Neutrophil (primary cell): ENCODE data around the gene PGF.

ENCODE experiments used
- H3K27ac ChIP-seq: fragments of 200-600 bp; sonication (generic); 2 replicates; pipeline ENCODE4 v1.5.1; 2016; ENCODE audit warnings: mild to moderate bottlenecking, moderate library complexity
- H3K27me3 ChIP-seq: fragments of 200-600 bp; sonication (generic); 2 replicates; pipeline ENCODE4 v1.6.0; 2016; ENCODE audit warnings: mild to moderate bottlenecking
- H3K36me3 ChIP-seq: fragments of 200-600 bp; sonication (generic); 2 replicates; pipeline ENCODE4 v1.5.1; 2017
- H3K4me1 ChIP-seq, 2 experiments: fragments of 200-600 bp in 1 of 2; sonication (generic) in 1 of 2; 1 replicate in 1 of 2; 2 replicates in 1 of 2; pipeline versions ENCODE4 v1.5.1 to v1.6.1; 2013 to 2016; ENCODE audit warnings: low read depth in 1 of 2, low read length in 1 of 2, mild to moderate bottlenecking in 1 of 2, moderate library complexity in 1 of 2; ENCODE audit not compliant: control insufficient read depth in 1 of 2, insufficient read depth in 1 of 2
- H3K4me3 ChIP-seq, 2 experiments: fragments of 200-600 bp in 1 of 2; sonication (generic) in 1 of 2; 1 replicate in 1 of 2; 2 replicates in 1 of 2; pipeline ENCODE4 v1.5.1; 2013 to 2016; ENCODE audit warnings: low read depth in 1 of 2, low read length in 1 of 2, mild to moderate bottlenecking in 1 of 2, moderate library complexity in 1 of 2
- H3K9me3 ChIP-seq: fragments of 200-600 bp; sonication (generic); 2 replicates; pipeline ENCODE4 v1.5.1; 2016
- TF ChIP-seq, protein P1 (sequence below): fragments of 200-600 bp; sonication (generic); IDR thresholded peaks from 2 replicates; pipeline ENCODE4 v1.5.1; 2016; ENCODE audit warnings: antibody characterized with exemption

Gene PGF

DNA sequence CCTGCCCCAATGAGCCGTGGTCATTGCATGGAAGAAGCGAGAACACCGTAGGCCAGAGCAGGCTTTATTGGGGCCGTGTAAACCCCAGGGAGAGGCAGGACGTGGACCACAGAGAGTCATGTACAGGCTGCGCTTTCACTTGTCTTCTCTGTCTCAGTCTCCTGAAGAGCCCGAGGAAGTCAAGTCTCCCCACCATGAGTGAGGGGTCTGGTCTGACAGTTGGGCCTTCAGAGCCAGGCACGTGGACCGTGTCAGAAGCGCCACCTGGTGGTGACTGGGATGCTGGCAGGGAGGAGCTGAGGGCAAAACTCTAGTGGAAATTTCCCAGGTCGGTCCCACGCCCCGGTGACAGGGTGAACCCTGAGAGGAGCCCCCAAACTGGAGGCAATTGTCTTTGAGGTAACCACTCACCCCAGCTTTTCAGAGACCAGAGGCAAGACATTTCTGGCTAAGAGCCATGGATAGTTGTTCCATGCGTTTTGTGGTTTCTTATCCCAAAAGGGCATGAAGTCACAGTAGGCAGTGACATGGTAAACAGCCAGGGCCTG lies 49.7 kb downstream of the PGF start:
- peaks cover 62% of the 10 kb centered on the region for H3K36me3 ChIP-seq
- no peak overlapping the region for H3K27ac ChIP-seq
- no peaks in the 10 kb centered on the region for H3K27me3 ChIP-seq
- H3K4me1 ChIP-seq = no peaks in the 10 kb centered on the region
- no peaks in the 10 kb centered on the region for H3K9me3 ChIP-seq
- TF ChIP-seq, protein P1, sequence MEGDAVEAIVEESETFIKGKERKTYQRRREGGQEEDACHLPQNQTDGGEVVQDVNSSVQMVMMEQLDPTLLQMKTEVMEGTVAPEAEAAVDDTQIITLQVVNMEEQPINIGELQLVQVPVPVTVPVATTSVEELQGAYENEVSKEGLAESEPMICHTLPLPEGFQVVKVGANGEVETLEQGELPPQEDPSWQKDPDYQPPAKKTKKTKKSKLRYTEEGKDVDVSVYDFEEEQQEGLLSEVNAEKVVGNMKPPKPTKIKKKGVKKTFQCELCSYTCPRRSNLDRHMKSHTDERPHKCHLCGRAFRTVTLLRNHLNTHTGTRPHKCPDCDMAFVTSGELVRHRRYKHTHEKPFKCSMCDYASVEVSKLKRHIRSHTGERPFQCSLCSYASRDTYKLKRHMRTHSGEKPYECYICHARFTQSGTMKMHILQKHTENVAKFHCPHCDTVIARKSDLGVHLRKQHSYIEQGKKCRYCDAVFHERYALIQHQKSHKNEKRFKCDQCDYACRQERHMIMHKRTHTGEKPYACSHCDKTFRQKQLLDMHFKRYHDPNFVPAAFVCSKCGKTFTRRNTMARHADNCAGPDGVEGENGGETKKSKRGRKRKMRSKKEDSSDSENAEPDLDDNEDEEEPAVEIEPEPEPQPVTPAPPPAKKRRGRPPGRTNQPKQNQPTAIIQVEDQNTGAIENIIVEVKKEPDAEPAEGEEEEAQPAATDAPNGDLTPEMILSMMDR = peak; percentile 83
- H3K4me3 ChIP-seq = no peak overlapping the region

DNA sequence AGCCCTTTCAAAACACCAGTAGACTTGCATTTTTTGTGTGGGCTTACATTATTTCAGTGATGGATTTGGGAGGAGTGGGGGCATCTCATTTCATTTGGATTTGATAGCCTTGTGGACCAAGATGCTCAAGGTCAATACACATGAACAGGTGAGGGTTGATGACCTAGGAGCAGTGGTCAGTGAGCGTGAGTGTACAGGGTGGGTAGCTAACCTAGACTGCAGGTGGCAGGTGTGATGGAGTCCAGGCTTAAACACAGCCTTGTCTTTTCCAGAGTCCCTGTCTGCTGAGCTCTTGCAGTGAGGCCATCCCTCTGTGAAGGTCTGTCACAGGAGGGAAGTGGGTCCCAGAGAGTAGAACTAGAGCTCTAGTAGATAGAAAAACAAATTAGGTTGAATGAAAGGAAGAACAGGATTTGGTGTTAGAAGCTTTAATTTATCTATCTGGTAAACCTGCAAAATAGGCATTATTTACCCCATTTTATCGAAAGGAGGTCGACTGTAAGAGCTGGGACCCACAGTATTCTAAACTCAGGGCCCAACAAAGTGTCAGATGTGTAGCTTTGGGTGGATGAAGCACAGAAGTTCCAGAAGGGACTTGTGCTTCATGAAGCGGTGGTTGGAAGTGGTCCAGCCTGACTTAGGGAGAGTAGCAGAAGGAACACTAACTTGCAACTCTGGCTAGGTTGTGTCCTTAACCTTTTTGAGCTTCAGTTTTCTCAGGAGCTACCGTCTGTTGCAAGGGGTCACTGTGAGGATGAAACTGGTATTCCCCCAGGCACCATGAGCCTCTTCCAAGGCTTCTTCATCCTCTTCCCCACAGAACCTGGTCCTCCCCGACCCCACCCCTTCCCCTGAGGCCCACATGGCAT lies 50.5 kb downstream of the PGF start:
- Histone ChIP-seq H3K4me1 (no peaks in the 10 kb centered on the region), H3K27me3 (no peaks in the 10 kb centered on the region), H3K4me3 (no peak overlapping the region), H3K27ac (no peak overlapping the region), H3K9me3 (no peaks in the 10 kb centered on the region), H3K36me3 (peaks cover 70% of the 10 kb centered on the region)
- TF ChIP-seq, protein P1 = no peak

DNA sequence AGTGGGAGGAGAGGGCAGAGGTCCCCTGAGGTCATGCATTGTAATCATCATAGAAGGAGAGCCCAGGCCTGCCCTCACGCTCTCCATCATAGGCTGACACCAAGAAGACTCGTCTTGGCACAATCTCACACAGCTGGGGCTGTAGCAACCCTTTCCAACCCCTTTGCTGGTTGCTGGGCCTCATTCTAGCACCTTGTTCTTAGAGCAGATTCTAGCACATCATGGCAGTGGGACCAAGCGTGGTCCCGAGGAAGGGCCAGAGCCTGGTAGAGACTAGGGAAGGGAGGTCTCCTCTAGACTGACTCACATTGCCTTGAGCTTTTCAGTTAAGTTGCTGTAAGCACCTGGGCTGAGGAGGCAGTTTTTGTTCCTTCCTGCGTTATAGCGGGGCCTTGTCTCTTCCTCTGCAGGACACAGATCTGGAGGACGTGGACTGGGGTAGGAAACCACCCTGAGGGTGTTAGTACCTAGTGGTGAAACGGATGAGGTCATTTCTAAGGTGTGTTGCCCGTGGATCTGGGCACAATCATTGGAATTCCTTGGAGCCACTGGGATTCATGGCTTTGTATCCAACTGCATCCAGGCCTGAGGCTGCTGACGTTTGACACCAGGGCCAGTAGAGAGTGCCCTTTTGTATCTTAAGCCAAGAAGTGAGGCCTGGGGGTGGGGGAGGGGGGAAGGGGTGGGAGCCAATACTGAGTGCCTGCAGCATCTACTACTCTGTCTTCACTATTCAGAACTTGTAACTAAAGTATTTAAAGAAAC lies 52.3 kb downstream of the PGF start:
- Histone ChIP-seq H3K9me3 (no peaks in the 10 kb centered on the region), H3K27me3 (no peaks in the 10 kb centered on the region), H3K36me3 (peaks cover 87% of the 10 kb centered on the region), H3K27ac (no peak overlapping the region), H3K4me3 (no peak overlapping the region), H3K4me1 (peaks cover 4 to 5% of the 10 kb centered on the region in 2 experiments)
- TF ChIP-seq, protein P1 = no peak

DNA sequence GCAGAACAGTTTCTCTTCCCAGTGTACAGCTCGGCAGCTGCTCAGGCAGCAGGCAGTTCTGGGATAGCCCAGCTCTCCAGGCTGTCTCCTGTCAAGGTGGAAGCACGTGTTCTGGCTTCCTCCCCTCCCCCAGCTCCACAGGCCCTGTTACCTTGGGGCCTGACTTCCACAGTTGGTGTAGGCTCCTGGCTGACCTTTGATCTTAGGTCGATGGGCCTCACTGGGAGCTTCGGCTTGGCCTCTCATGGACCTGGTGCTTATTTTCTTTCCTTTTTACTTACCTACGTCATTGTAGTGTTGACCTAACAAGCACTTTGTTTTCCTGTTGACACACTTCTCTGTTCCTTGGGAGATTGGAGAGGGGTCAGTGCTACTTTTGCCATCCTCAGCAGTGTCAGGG lies 56.7 kb downstream of the PGF start:
- H3K36me3 ChIP-seq = peaks cover 100% of the 10 kb centered on the region

DNA sequence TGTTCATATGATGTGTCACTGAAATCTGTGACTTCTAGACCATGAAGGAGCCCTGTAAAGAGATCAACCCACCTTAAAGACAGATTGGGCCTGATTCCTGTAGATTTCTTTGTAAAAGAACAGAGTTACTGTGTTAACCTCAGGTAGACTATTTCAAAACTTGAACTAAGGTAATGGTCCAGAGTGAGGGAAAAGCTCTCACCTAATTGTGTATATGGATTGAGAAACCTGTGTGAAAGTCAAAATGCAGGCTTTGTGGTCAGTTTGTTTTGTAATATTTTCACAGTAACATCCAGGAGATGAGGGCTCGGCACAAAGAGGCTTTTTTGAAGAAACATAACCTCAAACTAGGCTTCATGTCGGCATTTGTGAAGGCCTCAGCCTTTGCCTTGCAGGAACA lies 57.3 kb downstream of the PGF start:
- TF ChIP-seq, protein P1 = no peak
- Histone ChIP-seq H3K4me3 (no peak overlapping the region), H3K27me3 (no peaks in the 10 kb centered on the region), H3K4me1 (peaks cover 6 to 15% of the 10 kb centered on the region in 2 experiments), H3K27ac (peak overlapping the region; percentile 28), H3K36me3 (peaks cover 100% of the 10 kb centered on the region), H3K9me3 (no peaks in the 10 kb centered on the region)

More for the DNA sequence above, 56.7 kb downstream of the PGF start:
- Histone ChIP-seq H3K27ac (no peak overlapping the region), H3K27me3 (no peaks in the 10 kb centered on the region), H3K9me3 (no peaks in the 10 kb centered on the region), H3K4me3 (no peak overlapping the region), H3K4me1 (peaks cover 6 to 10% of the 10 kb centered on the region in 2 experiments)
- TF ChIP-seq, protein P1 = no peak
